ENCODE data around the gene ENPP3.

ENPP3 gene

DNA sequence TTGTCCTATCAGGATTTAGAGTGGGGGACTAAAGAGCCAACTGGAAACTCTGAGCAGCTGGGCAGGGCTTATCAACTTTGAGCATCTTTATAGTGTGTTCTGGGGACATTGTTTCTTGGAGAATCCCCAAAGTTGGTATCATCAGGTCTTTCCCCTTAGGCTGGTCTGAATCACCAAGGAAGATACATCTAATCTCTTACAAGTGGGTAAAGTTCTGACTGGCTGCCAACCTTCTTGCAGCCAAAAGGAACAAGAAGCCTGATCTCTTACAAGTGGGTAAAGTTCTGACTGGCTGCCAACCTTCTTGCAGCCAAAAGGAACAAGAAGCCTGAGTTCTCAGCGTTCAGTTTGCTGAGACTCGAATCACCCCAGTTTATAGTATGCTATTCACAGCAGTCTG, 7.5 kb upstream of the ENPP3 start:
- no peak; the same call in 1 of the 2 replicates for TF ChIP-seq JUND (IDR thresholded peaks at IDR 0.05; ENCODE audit: low read depth)
- in situ Hi-C loops (cut with HindIII; ENCODE audit: low pct_unique_long_range_greater_than_20kb, low sequenced_read_pairs): no loop called here
- DNase-seq (ENCODE audit: low read depth in 1 of 2, low spot score in 1 of 2): peak in 1 of 2 experiments; percentile 59

DNA sequence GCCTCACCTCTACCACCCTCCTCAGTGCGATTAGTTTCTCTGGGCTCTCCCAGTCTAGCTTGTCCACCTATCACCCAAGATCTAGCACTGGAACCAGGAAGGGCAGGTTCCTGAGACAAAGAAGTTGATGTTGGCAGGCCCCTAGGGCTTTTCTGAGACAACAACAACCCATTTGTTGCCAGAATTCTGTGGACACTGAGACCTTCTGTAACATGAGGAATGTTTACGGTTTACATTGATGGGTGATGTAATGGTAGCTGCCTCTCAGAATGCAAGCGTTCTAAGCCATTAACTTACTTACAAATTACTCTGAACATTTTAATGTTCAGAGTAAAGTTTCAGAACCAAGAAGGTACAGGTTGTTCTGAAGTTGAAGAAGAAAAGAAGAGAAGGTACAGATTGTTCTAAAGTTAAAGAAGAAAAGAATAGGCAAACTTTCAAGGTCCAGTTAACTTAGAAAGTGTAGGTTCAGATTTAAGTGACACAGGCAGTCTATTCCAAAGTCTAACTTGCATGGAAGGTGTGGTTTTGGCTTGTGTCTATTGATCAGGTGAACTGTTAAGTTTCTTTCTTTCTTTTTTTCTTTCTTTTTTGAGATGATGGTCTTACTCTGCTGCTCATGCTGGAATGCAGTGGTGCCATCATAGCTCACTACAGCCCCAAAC, 5.3 kb upstream of the ENPP3 start:
- TF ChIP-seq JUND (IDR thresholded peaks at IDR 0.05; ENCODE audit: low read depth): peak; percentile 79; the same call in 1 of the 2 replicates
- DNase-seq (ENCODE audit: low read depth in 1 of 2, low spot score in 1 of 2): peak; percentile 6 to 95
- in situ Hi-C loops (cut with HindIII; ENCODE audit: low pct_unique_long_range_greater_than_20kb, low sequenced_read_pairs): no loop called here

DNA sequence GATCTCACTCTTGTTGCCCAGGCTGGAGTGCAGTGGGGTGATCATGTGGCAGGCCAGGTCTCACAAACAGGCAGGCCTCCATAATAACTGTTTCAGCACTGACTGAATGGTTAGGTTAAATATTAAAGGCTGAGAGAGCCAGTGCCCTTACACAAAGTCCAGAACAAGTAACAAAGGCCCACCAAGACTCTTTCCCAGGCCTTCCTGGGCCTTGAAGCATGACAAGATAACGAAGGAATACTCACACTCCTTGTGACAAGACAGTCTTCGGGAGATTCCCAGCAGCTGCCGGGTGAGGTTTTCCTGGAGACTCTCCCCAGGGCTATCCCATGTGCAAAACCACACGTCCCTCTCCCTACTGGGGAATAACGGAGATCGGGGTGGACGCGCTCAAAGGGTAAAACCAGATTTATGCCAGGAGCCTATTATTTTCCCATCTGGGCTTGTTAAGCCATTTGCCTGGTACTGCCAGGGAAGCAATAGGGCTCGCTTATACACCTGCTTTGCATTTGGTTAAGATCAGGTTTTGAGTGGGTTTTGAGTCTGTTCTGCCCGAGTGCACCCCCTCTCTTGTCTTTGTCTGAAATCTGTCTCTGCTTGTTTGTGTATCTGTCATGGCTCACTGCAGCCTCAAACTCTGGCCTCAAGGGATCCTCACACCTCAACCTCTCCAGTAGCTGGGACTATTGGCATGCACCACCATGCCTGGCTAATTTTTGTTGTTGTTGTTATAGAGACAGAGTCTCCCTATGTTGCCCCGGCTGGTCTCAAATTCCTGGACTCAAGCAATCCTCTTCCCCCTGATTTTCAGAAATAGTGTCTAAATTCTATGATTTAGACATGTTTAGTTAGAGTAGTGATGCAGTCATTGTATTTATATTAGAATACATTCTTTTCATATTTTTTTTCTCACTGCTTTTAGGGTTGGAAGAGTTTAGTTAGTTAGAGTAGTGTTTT, 1.4 kb upstream of the ENPP3 start:
- TF ChIP-seq JUND (IDR thresholded peaks at IDR 0.05; ENCODE audit: low read depth): no peak
- in situ Hi-C loops (cut with HindIII; ENCODE audit: low pct_unique_long_range_greater_than_20kb, low sequenced_read_pairs): no loop called here
- DNase-seq (ENCODE audit: low read depth in 1 of 2, low spot score in 1 of 2): no peak

DNA sequence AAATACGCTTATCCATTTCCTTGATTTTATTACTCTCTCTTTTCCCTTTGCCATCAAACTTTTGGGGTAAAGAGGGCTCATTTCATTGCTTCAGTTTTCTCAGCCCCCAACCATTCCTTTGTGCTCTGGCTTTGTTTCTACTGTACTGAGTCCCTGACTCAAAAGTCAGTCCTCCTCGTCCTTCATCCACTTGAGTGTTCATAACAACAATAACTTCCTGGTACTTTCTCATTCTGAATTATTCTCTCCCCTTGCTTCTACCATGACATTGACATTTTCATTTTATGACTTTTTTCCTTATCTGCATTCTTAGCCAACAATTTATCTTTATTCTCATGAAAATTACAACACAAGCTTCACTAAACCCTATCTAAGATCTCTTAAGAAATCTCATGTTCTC, 911 bp downstream of the ENPP3 start:
- in situ Hi-C loops (cut with HindIII; ENCODE audit: low pct_unique_long_range_greater_than_20kb, low sequenced_read_pairs): no loop called here
- no peak for DNase-seq (ENCODE audit: low read depth in 1 of 2, low spot score in 1 of 2)
- TF ChIP-seq JUND (IDR thresholded peaks at IDR 0.05; ENCODE audit: low read depth): no peak

DNA sequence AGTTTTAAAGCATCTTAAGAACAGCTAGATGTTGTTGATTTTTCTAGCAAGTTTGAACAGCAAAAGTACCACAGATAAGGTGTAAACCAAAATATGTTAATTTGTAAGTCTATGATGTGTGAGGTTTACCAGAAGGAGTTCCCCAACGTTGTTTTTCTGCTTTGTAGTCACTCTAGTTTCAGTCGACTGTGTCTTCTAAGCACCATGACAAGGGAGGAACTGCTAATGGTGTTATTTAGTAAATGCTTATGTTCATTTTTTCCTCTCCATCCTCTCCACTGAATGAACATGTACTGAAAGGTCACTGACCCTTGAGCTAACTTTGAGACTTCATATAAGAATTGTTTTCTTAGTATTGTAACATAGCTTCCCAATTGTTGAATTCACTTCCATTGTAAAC, 3.0 kb downstream of the ENPP3 start:
- no peak for DNase-seq (ENCODE audit: low read depth in 1 of 2, low spot score in 1 of 2)
- TF ChIP-seq JUND (IDR thresholded peaks at IDR 0.05; ENCODE audit: low read depth): no peak
- in situ Hi-C loops (cut with HindIII; ENCODE audit: low pct_unique_long_range_greater_than_20kb, low sequenced_read_pairs): no loop called here

DNA sequence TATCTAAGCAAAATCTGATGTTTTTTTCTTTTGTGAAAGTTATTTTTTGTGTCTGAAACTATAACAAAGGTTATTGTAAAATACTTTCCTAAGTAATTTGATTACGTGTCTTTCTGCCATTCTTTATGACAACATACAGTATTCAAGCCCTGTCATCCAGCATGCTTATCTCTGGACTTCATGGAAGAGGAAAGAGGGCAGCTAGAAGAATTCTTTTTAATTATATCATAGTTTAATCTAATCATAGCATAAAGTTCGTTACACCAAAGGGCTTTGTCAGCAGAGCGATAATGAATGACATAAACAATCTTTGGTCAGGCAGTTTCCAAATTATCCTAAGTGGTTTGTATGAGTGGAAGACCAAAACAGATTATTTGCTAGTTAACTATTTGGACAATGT, 3.5 kb downstream of the ENPP3 start:
- no peak for DNase-seq (ENCODE audit: low read depth in 1 of 2, low spot score in 1 of 2)
- no peak for TF ChIP-seq JUND (IDR thresholded peaks at IDR 0.05; ENCODE audit: low read depth)
- in situ Hi-C loops (cut with HindIII; ENCODE audit: low pct_unique_long_range_greater_than_20kb, low sequenced_read_pairs): no loop called here

DNA sequence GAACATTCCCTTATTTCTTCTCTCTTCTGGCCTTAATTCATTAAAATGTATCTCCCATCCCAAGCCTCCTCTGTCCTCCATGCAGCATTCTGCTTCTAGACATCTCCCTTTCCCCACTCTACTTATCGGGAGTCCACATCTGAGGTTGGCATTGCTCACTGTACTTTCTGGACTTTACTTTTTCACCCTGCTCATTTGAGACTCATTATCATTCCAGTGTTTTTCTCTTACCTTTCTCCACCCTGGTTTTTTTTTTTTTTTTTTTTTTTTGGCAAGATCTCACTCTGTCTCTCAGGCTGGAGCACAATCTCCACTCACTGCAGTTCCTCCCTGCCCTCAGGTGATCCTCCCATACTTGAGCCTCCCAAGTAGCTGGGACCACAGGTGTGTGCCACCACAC, 4.5 kb downstream of the ENPP3 start:
- TF ChIP-seq JUND (IDR thresholded peaks at IDR 0.05; ENCODE audit: low read depth): no peak
- in situ Hi-C loops (cut with HindIII; ENCODE audit: low pct_unique_long_range_greater_than_20kb, low sequenced_read_pairs): no loop called here
- DNase-seq (ENCODE audit: low read depth in 1 of 2, low spot score in 1 of 2): no peak

DNA sequence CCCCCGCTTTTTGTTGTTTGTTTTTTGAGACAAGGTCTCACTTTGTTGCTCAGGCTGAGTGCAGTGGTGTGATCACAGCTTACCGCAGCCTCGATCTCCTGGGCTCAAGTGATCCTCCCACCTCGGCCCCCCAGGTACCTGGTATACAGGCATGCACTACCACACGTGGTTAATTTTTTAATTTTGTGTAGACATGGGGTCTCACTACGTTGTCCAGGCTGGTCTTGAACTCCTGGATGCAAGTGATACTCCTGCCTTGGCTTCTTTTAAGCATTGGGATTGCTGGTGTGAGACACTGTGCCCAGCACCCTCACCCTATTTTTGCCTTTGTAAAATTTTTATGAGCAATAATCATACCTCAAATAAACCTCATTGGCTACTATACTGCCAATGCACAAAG, 5.5 kb downstream of the ENPP3 start:
- no peak for DNase-seq (ENCODE audit: low read depth in 1 of 2, low spot score in 1 of 2)
- in situ Hi-C loops (cut with HindIII; ENCODE audit: low pct_unique_long_range_greater_than_20kb, low sequenced_read_pairs): no loop called here
- TF ChIP-seq JUND (IDR thresholded peaks at IDR 0.05; ENCODE audit: low read depth): no peak

DNA sequence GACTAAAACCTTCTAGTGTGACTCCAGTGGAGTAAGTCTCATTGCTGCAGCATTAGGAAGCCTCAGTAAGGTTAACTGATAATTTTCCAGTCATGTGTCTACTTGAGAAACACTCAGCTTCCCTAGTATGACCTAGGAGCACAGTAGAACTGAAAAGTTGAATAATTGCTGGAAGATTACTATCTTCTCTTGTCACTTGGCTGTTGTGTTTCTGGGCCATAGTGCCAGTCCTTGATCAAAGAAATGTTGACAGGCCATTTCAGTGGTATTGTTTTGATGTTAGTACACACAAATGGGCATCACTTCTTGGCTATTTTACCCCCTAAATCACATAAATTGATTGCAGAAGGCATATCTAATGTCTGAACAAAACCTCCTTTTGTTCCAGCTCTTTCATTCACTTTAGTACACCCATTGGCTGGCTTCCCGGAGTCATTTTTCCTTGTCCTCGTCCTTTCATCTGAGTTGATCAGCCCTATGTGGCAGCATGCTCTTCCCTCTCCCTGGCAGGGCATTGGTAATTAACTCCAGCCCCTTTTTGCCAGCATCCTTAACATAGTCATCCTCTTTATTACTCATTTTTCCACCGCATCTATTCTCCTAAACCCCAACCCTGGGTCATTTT, 6.0 kb downstream of the ENPP3 start:
- no peak for TF ChIP-seq JUND (IDR thresholded peaks at IDR 0.05; ENCODE audit: low read depth)
- in situ Hi-C loops (cut with HindIII; ENCODE audit: low pct_unique_long_range_greater_than_20kb, low sequenced_read_pairs): no loop called here
- no peak for DNase-seq (ENCODE audit: low read depth in 1 of 2, low spot score in 1 of 2)

DNA sequence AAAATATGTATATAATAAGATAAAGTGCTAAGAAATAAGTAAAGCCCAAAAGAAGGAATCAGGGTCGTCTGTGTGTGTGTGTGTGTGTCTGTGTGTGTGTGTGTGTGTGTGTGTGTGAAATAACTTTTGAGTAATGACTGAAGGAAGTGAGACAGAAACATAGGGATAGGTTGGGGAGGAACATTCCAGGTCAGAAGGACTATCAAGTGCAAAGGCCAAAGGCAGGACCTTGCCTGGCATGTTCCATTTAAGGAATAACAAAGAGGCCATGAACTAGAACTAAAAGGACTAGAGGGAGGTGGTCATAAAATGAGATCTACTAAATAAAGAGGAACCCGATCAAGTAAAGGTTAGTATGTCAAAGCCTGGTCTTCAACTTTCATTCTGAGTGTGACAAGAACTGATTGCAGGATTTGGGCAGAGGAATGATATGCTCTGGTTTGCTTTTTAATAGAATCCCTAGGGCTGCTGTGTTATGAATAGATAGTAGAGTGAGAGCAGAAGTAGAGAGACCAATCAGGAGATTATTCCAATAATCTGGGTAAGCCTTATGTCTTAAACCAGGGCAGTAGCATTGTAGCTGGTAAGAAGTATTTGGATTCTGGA, 6.9 kb downstream of the ENPP3 start:
- no peak for TF ChIP-seq JUND (IDR thresholded peaks at IDR 0.05; ENCODE audit: low read depth)
- in situ Hi-C loops (cut with HindIII; ENCODE audit: low pct_unique_long_range_greater_than_20kb, low sequenced_read_pairs): no loop called here
- no peak for DNase-seq (ENCODE audit: low read depth in 1 of 2, low spot score in 1 of 2)

DNA sequence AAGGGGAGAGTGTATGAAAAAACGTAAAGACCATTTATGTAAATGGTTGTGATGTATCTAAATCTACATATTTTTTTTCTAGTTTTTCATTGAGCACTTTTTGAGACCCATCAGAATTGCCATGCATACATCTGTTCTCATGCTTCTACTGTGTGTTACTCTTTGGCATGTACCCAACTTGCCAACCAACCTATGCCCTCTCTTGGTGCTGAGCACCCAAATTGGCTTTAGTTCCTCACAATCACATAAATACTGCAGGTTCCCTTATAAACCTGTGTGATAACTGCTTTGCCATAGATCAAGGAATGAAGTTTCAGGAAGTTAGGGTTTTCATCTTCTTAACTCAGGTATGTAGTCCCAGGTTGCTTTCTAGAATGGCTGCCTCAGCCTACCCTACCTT, 7.8 kb downstream of the ENPP3 start:
- DNase-seq (ENCODE audit: low read depth in 1 of 2, low spot score in 1 of 2): no peak

DNA sequence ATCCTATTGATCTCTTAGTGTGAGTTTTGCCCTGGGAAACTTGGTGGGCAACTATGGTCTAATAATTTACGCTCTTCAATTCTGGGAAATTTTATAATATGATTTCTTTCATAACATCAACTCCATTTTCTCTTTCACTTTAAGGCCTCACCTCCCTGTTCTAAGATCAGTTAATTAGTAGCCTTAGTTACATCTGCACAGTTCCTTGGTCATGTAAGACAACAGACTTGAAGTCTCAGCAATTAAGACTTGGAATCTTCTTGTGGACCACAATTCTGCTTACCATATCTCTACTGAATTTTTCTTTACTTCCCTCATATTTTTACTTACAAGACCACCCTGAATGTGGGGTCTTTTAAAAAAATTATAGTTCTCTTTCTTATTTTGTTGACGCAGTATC, 8.7 kb downstream of the ENPP3 start:
- in situ Hi-C loops (cut with HindIII; ENCODE audit: low pct_unique_long_range_greater_than_20kb, low sequenced_read_pairs): no loop called here
- no peak for TF ChIP-seq JUND (IDR thresholded peaks at IDR 0.05; ENCODE audit: low read depth)
- DNase-seq (ENCODE audit: low read depth in 1 of 2, low spot score in 1 of 2): no peak

More for the DNA sequence above, 7.8 kb downstream of the ENPP3 start:
- no peak for TF ChIP-seq JUND (IDR thresholded peaks at IDR 0.05; ENCODE audit: low read depth)
- in situ Hi-C loops (cut with HindIII; ENCODE audit: low pct_unique_long_range_greater_than_20kb, low sequenced_read_pairs): no loop called here
